Keratinocyte (primary cell): ENCODE data around the gene SLC23A2. TPM values are rescaled to one million over a fixed set of nuclear protein-coding genes. Genes with fewer than 3 reads are reported as not detected.

ENCODE experiments used
- DNase-seq: peaks from one replicate; pipeline ENCODE4 v3.0.0-alpha.2; 2011; ENCODE audit warnings: low read depth, missing footprints, low spot score
- FAIRE-seq: peaks from 2 replicates; lab custom pipeline; 2011; peaks lifted over from hg19 to GRCh38; lab: Jason Lieb, UNC
- H2AFZ ChIP-seq: 2 replicates; pipeline ENCODE4 v1.6.0; 2012; ENCODE audit warnings: low read length, control low read depth, inconsistent platforms; ENCODE audit not compliant: control insufficient read depth
- H3K27ac ChIP-seq: 2 replicates; pipeline ENCODE4 v1.5.1; 2011; ENCODE audit warnings: low read length; ENCODE audit not compliant: control insufficient read depth, insufficient read depth
- H3K27me3 ChIP-seq: 3 replicates; pipeline ENCODE4 v1.6.0; 2011; ENCODE audit warnings: low read length; ENCODE audit not compliant: control insufficient read depth, insufficient read depth; ENCODE audit errors: extremely low read depth
- H3K36me3 ChIP-seq, 2 experiments: 2 replicates in 1 of 2; 3 replicates in 1 of 2; pipeline ENCODE4 v1.5.1; 2011; ENCODE audit warnings: low read length in 2 of 2, mild to moderate bottlenecking in 1 of 2; ENCODE audit not compliant: control insufficient read depth in 2 of 2, insufficient read depth in 2 of 2; ENCODE audit errors: extremely low read depth in 1 of 2
- H3K4me1 ChIP-seq: 3 replicates; pipeline ENCODE4 v1.5.1; 2011; ENCODE audit warnings: low read length; ENCODE audit not compliant: control insufficient read depth, insufficient read depth; ENCODE audit errors: extremely low read depth
- H3K4me2 ChIP-seq: 3 replicates; pipeline ENCODE4 v1.6.0; 2011; ENCODE audit warnings: low read depth, low read length; ENCODE audit not compliant: control insufficient read depth, insufficient read depth; ENCODE audit errors: extremely low read depth
- H3K4me3 ChIP-seq, 3 experiments: fragments of 200-600 bp in 1 of 3; sonication (generic) in 1 of 3; 2 replicates in 2 of 3; 3 replicates in 1 of 3; pipeline ENCODE4 v1.5.1; 2011 to 2016; ENCODE audit warnings: low read length in 3 of 3, mild to moderate bottlenecking in 3 of 3, control low read depth in 2 of 3, inconsistent platforms in 1 of 3, low read depth in 1 of 3, mixed read lengths in 1 of 3, mixed run types in 1 of 3, moderate library complexity in 1 of 3; ENCODE audit not compliant: control insufficient read depth in 2 of 3, insufficient read depth in 2 of 3; ENCODE audit errors: extremely low read depth in 1 of 3
- H3K79me2 ChIP-seq: 2 replicates; pipeline ENCODE4 v1.6.0; 2012; ENCODE audit warnings: low read length; ENCODE audit not compliant: control insufficient read depth, insufficient read depth
- H3K9ac ChIP-seq: 3 replicates; pipeline ENCODE4 v1.6.0; 2011; ENCODE audit warnings: low read length; ENCODE audit not compliant: control insufficient read depth, insufficient read depth; ENCODE audit errors: extremely low read depth
- H3K9me1 ChIP-seq: 3 replicates; pipeline ENCODE4 v1.6.0; 2011; ENCODE audit warnings: low read length; ENCODE audit not compliant: control insufficient read depth, insufficient read depth; ENCODE audit errors: extremely low read depth
- H3K9me3 ChIP-seq: 2 replicates; pipeline ENCODE4 v1.5.1; 2012; ENCODE audit warnings: low read depth, low read length; ENCODE audit not compliant: control insufficient read depth
- H4K20me1 ChIP-seq: 3 replicates; pipeline ENCODE4 v1.6.0; 2011; ENCODE audit warnings: low read length; ENCODE audit not compliant: control insufficient read depth, insufficient read depth; ENCODE audit errors: extremely low read depth
- EZH2 ChIP-seq: IDR thresholded peaks from one replicate; pipeline ENCODE4 v1.6.1; 2012; ENCODE audit warnings: inconsistent platforms, mild to moderate bottlenecking, low read length, moderate library complexity
- dilution Hi-C: fragments of 300-500 bp; cut with MboI; formaldehyde crosslinking; loops from one replicate; pipeline ENCODE4 v1.7.0; 2020; ENCODE audit warnings: low sequenced_read_pairs; ENCODE audit not compliant: extremely low pct_ligation_motif_present
- polyA plus RNA-seq, 5 experiments: library from polyadenylated mRNA; depleted of rRNA in 3 of 5; stranded (reverse) in 3 of 5; stranded (forward) in 1 of 5; unstranded in 1 of 5; fragments of >200 nt; gene quantifications; 1 replicate in 1 of 5; 2 replicates in 3 of 5; 3 replicates in 1 of 5; pipeline versions ENCODE4 v1.2.1 to v1.2.3, GENCODE V29; 2011 to 2012; ENCODE audit warnings: missing spikeins in 2 of 5, low read depth in 1 of 5, low replicate concordance in 1 of 5
- TF ChIP-seq, protein P1 (sequence below), 3 experiments: IDR thresholded peaks in 1 of 3; conservative IDR thresholded peaks in 1 of 3; optimal IDR thresholded peaks in 1 of 3; 2 replicates in 2 of 3; 3 replicates in 1 of 3; pipeline versions ENCODE3 to v1.5.1; 2011; ENCODE audit warnings: low read length in 3 of 3, mild to moderate bottlenecking in 3 of 3, moderate library complexity in 2 of 3, control low read depth in 1 of 3, inconsistent platforms in 1 of 3; ENCODE audit not compliant: insufficient read depth in 2 of 3; ENCODE audit errors: extremely low read depth in 1 of 3

The SLC23A2 gene
- polyA plus RNA-seq, 1 donor (not counting 4 experiments of a cell fraction or from before 2014, with no cell fraction given) = 13.4 TPM

DNA sequence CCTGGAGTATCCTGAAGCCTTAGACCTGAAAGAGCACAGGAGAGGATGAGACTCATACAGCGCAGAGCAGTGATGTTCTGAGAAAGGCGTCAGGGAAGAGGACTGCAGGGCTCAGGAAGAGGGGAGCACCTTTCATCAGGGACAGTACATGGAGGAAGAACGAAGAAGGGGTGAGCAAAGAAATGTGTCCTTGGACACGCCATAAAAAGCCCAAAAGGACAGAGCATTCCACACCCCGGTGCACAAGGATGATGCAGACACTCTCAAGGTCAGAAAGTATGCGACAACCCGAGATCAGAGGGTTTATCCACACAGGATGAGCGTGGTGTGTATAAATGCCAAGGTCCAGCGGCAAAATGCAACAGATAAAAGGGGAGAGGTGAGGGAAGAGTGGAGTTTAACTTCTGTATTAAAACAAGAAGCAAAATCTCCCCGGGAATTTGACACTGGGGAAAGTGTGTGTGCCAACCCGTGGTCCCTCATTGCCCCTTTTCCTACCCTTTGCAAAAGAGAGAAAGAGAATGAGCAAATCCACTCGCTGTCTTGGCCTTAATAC lies 64.4 kb downstream of the SLC23A2 start:
- Histone ChIP-seq H3K4me2 (no peak overlapping the region), H3K79me2 (no peaks in the 10 kb centered on the region), H3K9me1 (no peaks in the 10 kb centered on the region), H3K27ac (no peak overlapping the region), H4K20me1 (no peaks in the 10 kb centered on the region), H3K4me1 (no peaks in the 10 kb centered on the region), H2AFZ (no peak overlapping the region), H3K36me3 (peaks cover 2 to 3% of the 10 kb centered on the region in 2 experiments), H3K9me3 (no peaks in the 10 kb centered on the region), H3K27me3 (no peaks in the 10 kb centered on the region), H3K4me3 (no peak overlapping the region), H3K9ac (no peak overlapping the region)
- FAIRE-seq (no peak), DNase-seq (no peak)
- dilution Hi-C loops = no loop called here
- TF ChIP-seq, protein P1, sequence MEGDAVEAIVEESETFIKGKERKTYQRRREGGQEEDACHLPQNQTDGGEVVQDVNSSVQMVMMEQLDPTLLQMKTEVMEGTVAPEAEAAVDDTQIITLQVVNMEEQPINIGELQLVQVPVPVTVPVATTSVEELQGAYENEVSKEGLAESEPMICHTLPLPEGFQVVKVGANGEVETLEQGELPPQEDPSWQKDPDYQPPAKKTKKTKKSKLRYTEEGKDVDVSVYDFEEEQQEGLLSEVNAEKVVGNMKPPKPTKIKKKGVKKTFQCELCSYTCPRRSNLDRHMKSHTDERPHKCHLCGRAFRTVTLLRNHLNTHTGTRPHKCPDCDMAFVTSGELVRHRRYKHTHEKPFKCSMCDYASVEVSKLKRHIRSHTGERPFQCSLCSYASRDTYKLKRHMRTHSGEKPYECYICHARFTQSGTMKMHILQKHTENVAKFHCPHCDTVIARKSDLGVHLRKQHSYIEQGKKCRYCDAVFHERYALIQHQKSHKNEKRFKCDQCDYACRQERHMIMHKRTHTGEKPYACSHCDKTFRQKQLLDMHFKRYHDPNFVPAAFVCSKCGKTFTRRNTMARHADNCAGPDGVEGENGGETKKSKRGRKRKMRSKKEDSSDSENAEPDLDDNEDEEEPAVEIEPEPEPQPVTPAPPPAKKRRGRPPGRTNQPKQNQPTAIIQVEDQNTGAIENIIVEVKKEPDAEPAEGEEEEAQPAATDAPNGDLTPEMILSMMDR (optimal IDR thresholded peaks at IDR 0.05 in 1 of 3, IDR thresholded peaks at IDR 0.05 in 1 of 3, conservative IDR thresholded peaks at IDR 0.05 in 1 of 3; ENCODE audit: extremely low read depth in 1 of 3, insufficient read depth in 2 of 3, low read length in 3 of 3) = no peak
- TF ChIP-seq EZH2 = no peak

- dilution Hi-C loops = no loop called here
- H2AFZ ChIP-seq = no peak overlapping the region
- peaks cover 2 to 3% of the 10 kb centered on the region in 2 experiments for H3K36me3 ChIP-seq
- no peaks in the 10 kb centered on the region for H3K9me1 ChIP-seq
- H3K9me3 ChIP-seq = no peaks in the 10 kb centered on the region
- FAIRE-seq (no peak), DNase-seq (no peak)
- no peaks in the 10 kb centered on the region for H3K79me2 ChIP-seq
- H3K27ac ChIP-seq = no peak overlapping the region
- H3K9ac ChIP-seq = no peak overlapping the region
- no peak overlapping the region for H3K4me2 ChIP-seq
- no peaks in the 10 kb centered on the region for H3K27me3 ChIP-seq
- H3K4me3 ChIP-seq = no peak overlapping the region
- H3K4me1 ChIP-seq = no peaks in the 10 kb centered on the region
- no peak for TF ChIP-seq EZH2
- TF ChIP-seq, protein P1 (optimal IDR thresholded peaks at IDR 0.05 in 1 of 3, IDR thresholded peaks at IDR 0.05 in 1 of 3, conservative IDR thresholded peaks at IDR 0.05 in 1 of 3; ENCODE audit: extremely low read depth in 1 of 3, insufficient read depth in 2 of 3, low read length in 3 of 3) = no peak
- no peaks in the 10 kb centered on the region for H4K20me1 ChIP-seq
These were observed 64.9 kb downstream of the SLC23A2 start for GRCh38 chr20:4936392-4936850.
